Stomach (tissue), 9 donors: ENCODE data around the gene CAPN5. TPM values are rescaled to one million over a fixed set of nuclear protein-coding genes. Genes with fewer than 3 reads are reported as not detected.

Experiments used
- DNase-seq, 2 donors: peaks; one replicate each; pipeline versions ENCODE4 v3.0.0 to v3.0.0-alpha.2; 2013 to 2019
- H3K27ac ChIP-seq, 5 donors: fragments of 200-600 bp in 4 of 5; sonication (generic) in 4 of 5; one replicate each; pipeline ENCODE4 v1.5.1; 2013 to 2019; ENCODE audit warnings: mild to moderate bottlenecking in 1 of 5, moderate library complexity in 1 of 5
- H3K27me3 ChIP-seq, 3 donors: fragments of 200-600 bp; sonication (generic); one replicate each; pipeline ENCODE4 v1.5.1; 2017 to 2019; ENCODE audit warnings: mixed run types in 1 of 3
- H3K36me3 ChIP-seq, 4 donors: fragments of 200-600 bp; sonication (generic); 1 replicate in 3 of 4; 2 replicates in 1 of 4; pipeline ENCODE4 v1.5.1; 2016 to 2019
- H3K4me1 ChIP-seq, 4 donors: fragments of 200-600 bp; sonication (generic); one replicate each; pipeline ENCODE4 v1.5.1; 2016 to 2019
- H3K4me3 ChIP-seq, 4 donors: fragments of 200-600 bp; sonication (generic) in 3 of 4; one replicate each; pipeline ENCODE4 v1.5.1; 2016 to 2019; ENCODE audit warnings: mild to moderate bottlenecking in 1 of 4
- H3K9me3 ChIP-seq, 4 donors: fragments of 200-600 bp; sonication (generic); one replicate each; pipeline ENCODE4 v1.5.1; 2016 to 2019
- EP300 ChIP-seq: sonication (generic); formaldehyde crosslinking; IDR thresholded peaks from one replicate; pipeline ENCODE4 v1.6.1; 2017; ENCODE audit warnings: antibody characterized with exemption
- POLR2A ChIP-seq, 4 donors: fragments of 450-650 bp; IDR thresholded peaks; one replicate each; pipeline ENCODE4 v1.6.1; 2016; ENCODE audit warnings: antibody characterized with exemption in 4 of 4, control low read depth in 2 of 4, mild to moderate bottlenecking in 1 of 4, moderate library complexity in 1 of 4
- POLR2AphosphoS5 ChIP-seq, 3 donors: sonication (generic); formaldehyde crosslinking; IDR thresholded peaks; one replicate each; pipeline ENCODE4 v1.6.1; 2016; ENCODE audit warnings: antibody characterized with exemption in 3 of 3
- WGBS, 5 donors: extraction: QIAGEN DNeasy Blood & Tissue Kit in 3 of 5; methylation state at CpG; one replicate each; pipeline versions ENCODE4 v1.1.5 to v1.1.7; 2013 to 2018; 5-methylcytosine and 5-hydroxymethylcytosine counted together
- intact Hi-C: fragments of 100-400 bp; cut with DNase I; formaldehyde crosslinking; loops from one replicate; pipeline ENCODE4 v1.15.1; 2023; ENCODE audit warnings: low total_unique reads
- polyA plus RNA-seq, 3 donors: library from polyadenylated mRNA; stranded (reverse); fragments of 200-250 nt; gene quantifications; one replicate each; pipeline ENCODE4 v1.2.3, GENCODE V29; 2013
- total RNA-seq, 5 donors: library from RNA; depleted of rRNA; stranded (reverse); fragments of >200 nt; gene quantifications; one replicate each; pipeline versions ENCODE4 v1.1.0 to v1.2.3, GENCODE V29; 2014 to 2016
- TF ChIP-seq, protein P1 (sequence below), 7 experiments: fragments of 450-650 bp in 4 of 7; fragments of 200-600 bp in 3 of 7; sonication (generic) in 3 of 7; IDR thresholded peaks; one replicate each; pipeline ENCODE4 v1.5.1; 2016 to 2019; ENCODE audit warnings: antibody characterized with exemption in 7 of 7, control low read depth in 2 of 7, mild to moderate bottlenecking in 1 of 7
- donor health status: healthy with polysubstance abuse.
- donor health status: Bipolar disorder and iron deficiency.
- donor health status: healthy.

The CAPN5 gene
- total and polyA plus RNA-seq, 8 donors: 10.0 to 110 (median 65.9) TPM

GRCh38 chr11:77125695-77126094 lies 58.9 kb downstream of the CAPN5 start:
- peaks cover 0 to 13% (median 0%) of the 10 kb centered on the region in 3 donors for H3K27me3 ChIP-seq
- no peaks in the 10 kb centered on the region for H3K9me3 ChIP-seq
- H3K27ac ChIP-seq: no peak overlapping the region
- no peak overlapping the region for H3K4me3 ChIP-seq
- no peak for DNase-seq
- intact Hi-C loops: loop anchor here (5.0 to 10.0 kb wide), 2 partner anchors 62 to 429 kb away; no protein-coding TSS in a partner anchor
- TF ChIP-seq POLR2A (IDR thresholded peaks at IDR 0.05): no peak
- no peak for TF ChIP-seq POLR2AphosphoS5 (IDR thresholded peaks at IDR 0.05)
- TF ChIP-seq EP300: no peak
- TF ChIP-seq, protein P1, sequence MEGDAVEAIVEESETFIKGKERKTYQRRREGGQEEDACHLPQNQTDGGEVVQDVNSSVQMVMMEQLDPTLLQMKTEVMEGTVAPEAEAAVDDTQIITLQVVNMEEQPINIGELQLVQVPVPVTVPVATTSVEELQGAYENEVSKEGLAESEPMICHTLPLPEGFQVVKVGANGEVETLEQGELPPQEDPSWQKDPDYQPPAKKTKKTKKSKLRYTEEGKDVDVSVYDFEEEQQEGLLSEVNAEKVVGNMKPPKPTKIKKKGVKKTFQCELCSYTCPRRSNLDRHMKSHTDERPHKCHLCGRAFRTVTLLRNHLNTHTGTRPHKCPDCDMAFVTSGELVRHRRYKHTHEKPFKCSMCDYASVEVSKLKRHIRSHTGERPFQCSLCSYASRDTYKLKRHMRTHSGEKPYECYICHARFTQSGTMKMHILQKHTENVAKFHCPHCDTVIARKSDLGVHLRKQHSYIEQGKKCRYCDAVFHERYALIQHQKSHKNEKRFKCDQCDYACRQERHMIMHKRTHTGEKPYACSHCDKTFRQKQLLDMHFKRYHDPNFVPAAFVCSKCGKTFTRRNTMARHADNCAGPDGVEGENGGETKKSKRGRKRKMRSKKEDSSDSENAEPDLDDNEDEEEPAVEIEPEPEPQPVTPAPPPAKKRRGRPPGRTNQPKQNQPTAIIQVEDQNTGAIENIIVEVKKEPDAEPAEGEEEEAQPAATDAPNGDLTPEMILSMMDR (IDR thresholded peaks at IDR 0.05): no peak
- WGBS, 5 donors: 66 to 91% (median 75%) methylated on average over 4 of the region's 4 CpGs
- H3K4me1 ChIP-seq: peaks cover 21 to 33% (median 23%) of the 10 kb centered on the region in 4 donors
- peaks cover 32 to 50% (median 40%) of the 10 kb centered on the region in 4 donors for H3K36me3 ChIP-seq

GRCh38 chr11:77126156-77126775 lies 59.5 kb downstream of the CAPN5 start:
- DNase-seq: peak in 1 of 2 donors; percentile 49
- H3K4me1 ChIP-seq: peaks cover 21 to 39% (median 29%) of the 10 kb centered on the region in 4 donors
- H3K4me3 ChIP-seq: no peak overlapping the region
- WGBS, 5 donors: 55 to 66% (median 62%) methylated on average over 17 of the region's 17 CpGs
- H3K36me3 ChIP-seq: peaks cover 26 to 45% (median 34%) of the 10 kb centered on the region in 4 donors
- TF ChIP-seq EP300 (no peak), POLR2AphosphoS5 (IDR thresholded peaks at IDR 0.05) (no peak), POLR2A (IDR thresholded peaks at IDR 0.05) (no peak)
- TF ChIP-seq, protein P1 (IDR thresholded peaks at IDR 0.05): no peak
- intact Hi-C loops: loop anchor here (5.0 to 10.0 kb wide), 2 partner anchors 61 to 429 kb away; no protein-coding TSS in a partner anchor
- H3K27ac ChIP-seq: no peak overlapping the region
- no peaks in the 10 kb centered on the region for H3K9me3 ChIP-seq
- H3K27me3 ChIP-seq: peaks cover 0 to 13% (median 0%) of the 10 kb centered on the region in 3 donors

- intact Hi-C loops: loop anchor here (5.0 to 10.0 kb wide), 2 partner anchors 60 to 428 kb away; no protein-coding TSS in a partner anchor
- no peak for DNase-seq
- peak overlapping the region; percentile 37 to 45 (median 43) for H3K4me3 ChIP-seq
Observed at GRCh38 chr11:77126861-77127234, 60.1 kb downstream of the CAPN5 start.

GRCh38 chr11:77127235-77127911 lies 60.6 kb downstream of the CAPN5 start:
- H3K4me3 ChIP-seq: peak overlapping the region; percentile 37 to 45 (median 43)
- intact Hi-C loops: loop anchor here (5.0 to 10.0 kb wide), 2 partner anchors 60 to 427 kb away; no protein-coding TSS in a partner anchor
- peaks cover 17 to 34% (median 23%) of the 10 kb centered on the region in 4 donors for H3K36me3 ChIP-seq
- TF ChIP-seq, protein P1 (IDR thresholded peaks at IDR 0.05): peak in 6 of 7 experiments; percentile 93 to 99 (median 96)
- no peak for TF ChIP-seq EP300
- peaks cover 0 to 13% (median 0%) of the 10 kb centered on the region in 3 donors for H3K27me3 ChIP-seq
- peaks cover 21 to 46% (median 34%) of the 10 kb centered on the region in 4 donors for H3K4me1 ChIP-seq
- peak; percentile 60 to 87 for DNase-seq
- peak overlapping the region in 2 of 5 donors; percentile 3 to 5 for H3K27ac ChIP-seq
- WGBS, 5 donors: 2 to 6% (median 3%) methylated on average over 17 to 27 of the region's 27 CpGs
- no peaks in the 10 kb centered on the region for H3K9me3 ChIP-seq

More at GRCh38 chr11:77126861-77127234, 60.1 kb downstream of the CAPN5 start:
- no peak for TF ChIP-seq EP300
- no peak for TF ChIP-seq POLR2A (IDR thresholded peaks at IDR 0.05)
- TF ChIP-seq, protein P1 (IDR thresholded peaks at IDR 0.05): no peak
- no peaks in the 10 kb centered on the region for H3K9me3 ChIP-seq
- WGBS, 5 donors: 11 to 28% (median 15%) methylated on average over 6 to 10 of the region's 10 CpGs
- H3K4me1 ChIP-seq: peaks cover 21 to 45% (median 34%) of the 10 kb centered on the region in 4 donors
- H3K27me3 ChIP-seq: peaks cover 0 to 13% (median 0%) of the 10 kb centered on the region in 3 donors
- H3K27ac ChIP-seq: peak overlapping the region in 1 of 5 donors; percentile 3
- H3K36me3 ChIP-seq: peaks cover 22 to 39% (median 28%) of the 10 kb centered on the region in 4 donors
